GM23338 (cell line): ENCODE measurements around the gene MRPL30. TPM values are rescaled to one million over a fixed set of nuclear protein-coding genes. Genes with fewer than 3 reads are reported as not detected.

Experiments
- polyA plus RNA-seq: library from polyadenylated mRNA; unstranded; fragments of >200 nt; fragmentation: Nextera tagmentation; extraction: Ambion mirVana; gene quantifications from 2 replicates; pipeline ENCODE4 v1.2.1, GENCODE V29; 2016
- small RNA-seq: library from RNA; depleted of rRNA; stranded (forward); fragments of <200 nt; gene quantifications from one replicate; pipeline ENCODE3, GENCODE V24; 2014; ENCODE audit warnings: low replicate concordance
- total RNA-seq: library from RNA; depleted of rRNA; stranded (reverse); fragments of >200 nt; shearing (Covaris generic); gene quantifications from 2 replicates; pipeline ENCODE4 v1.2.3, GENCODE V29; 2014; rRNA removed

MRPL30 gene
- total and polyA plus RNA-seq, 2 experiments from 2014 or later: 51.4 to 53.7 TPM

Small RNA genes lying within 50 kb of the gene (small RNA-seq; reads per million reads assigned to genes)
- gene AC092587.1: not detected

Other genes starting within 250 kb of the MRPL30 start
- 0.14 and 0.85 TPM in 2 replicates for gene CRACDL, start 245.0 kb upstream of the MRPL30 start, total RNA-seq
- 0.16 and 0.50 TPM in 2 replicates for gene CRACDL, start 245.0 kb upstream of the MRPL30 start, polyA plus RNA-seq
- gene C2orf15, start 39.5 kb upstream of the MRPL30 start, total RNA-seq: 6.4 and 8.4 TPM in 2 replicates
- gene C2orf15, start 39.5 kb upstream of the MRPL30 start, polyA plus RNA-seq: 6.4 and 7.9 TPM in 2 replicates
- 6.4 and 9.9 TPM in 2 replicates for gene TSGA10, start 26.2 kb upstream of the MRPL30 start, total RNA-seq
- gene TSGA10, start 26.2 kb upstream of the MRPL30 start, polyA plus RNA-seq: 23.0 and 24.2 TPM in 2 replicates
- 7.7 and 11.5 TPM in 2 replicates for gene LIPT1, start 26.2 kb upstream of the MRPL30 start, total RNA-seq
- gene LIPT1, start 26.2 kb upstream of the MRPL30 start, polyA plus RNA-seq: 12.7 and 15.4 TPM in 2 replicates
- gene MITD1, start 126 bp upstream of the MRPL30 start, total RNA-seq: 31.4 and 37.9 TPM in 2 replicates
- 105 and 107 TPM in 2 replicates for gene MITD1, start 126 bp upstream of the MRPL30 start, polyA plus RNA-seq
- 1.2 TPM in 1 of 2 replicates, not detected in the other for gene LYG2, start 74.5 kb downstream of the MRPL30 start, total RNA-seq
- gene LYG2, start 74.5 kb downstream of the MRPL30 start, polyA plus RNA-seq: 0.78 and 0.99 TPM in 2 replicates
- gene LYG1, start 120.0 kb downstream of the MRPL30 start, total RNA-seq: 0.35 TPM in 1 of 2 replicates, not detected in the other
- 0.50 and 0.57 TPM in 2 replicates for gene LYG1, start 120.0 kb downstream of the MRPL30 start, polyA plus RNA-seq
- 48.1 and 54.4 TPM in 2 replicates for gene TXNDC9, start 155.1 kb downstream of the MRPL30 start, total RNA-seq
- gene TXNDC9, start 155.1 kb downstream of the MRPL30 start, polyA plus RNA-seq: 56.6 and 67.4 TPM in 2 replicates
- 32.5 and 34.2 TPM in 2 replicates for gene EIF5B, start 156.2 kb downstream of the MRPL30 start, total RNA-seq
- gene EIF5B, start 156.2 kb downstream of the MRPL30 start, polyA plus RNA-seq: 91.2 and 108 TPM in 2 replicates